Right ventricle myocardium inferior (tissue), 1 donor: ENCODE data around the gene TMEM40. TPM values are rescaled to one million over a fixed set of nuclear protein-coding genes. Genes with fewer than 3 reads are reported as not detected.
"Not testable (repeated sequence)": the region's sequence is repeated elsewhere in the genome, so short reads cannot be mapped to it uniquely, and the experiment has no call there.

ENCODE experiments used
- ATAC-seq: fragments of 200-7000 bp; cut with Tn5 transposase; one replicate; pipeline ENCODE4 v1.9.1; 2020; ENCODE audit warnings: mild to moderate bottlenecking, moderate library complexity
- DNase-seq: peaks from one replicate; pipeline ENCODE4 v3.0.0; 2021; ENCODE audit errors: missing footprints
- intact Hi-C: fragments of 100-400 bp; cut with DNase I; formaldehyde crosslinking; loops from one replicate; pipeline ENCODE4 v1.11.0; 2022
- total RNA-seq: library from RNA; stranded (reverse); fragmentation: NEBNext Ultra II Directional; extraction: Animal tissue kit (Norgen Biotek cat#: 25700); gene quantifications from one replicate; pipeline ENCODE4 v1.2.1, GENCODE V29; 2021
- donor health status: DM: no; HTN: yes; CAD: no; lungs with severe emphysema.

TMEM40 gene
- total RNA-seq, 1 donor from 2014 or later: 4.2 TPM

GRCh38 chr3:12782172-12782815 is 23.2 kb upstream of the TMEM40 start:
- peak; percentile 28 for ATAC-seq

GRCh38 chr3:12780751-12781150 is 21.7 kb upstream of the TMEM40 start:
- ATAC-seq: no peak
- intact Hi-C loops: no loop called here
- no peak for DNase-seq

More at GRCh38 chr3:12782172-12782815, 23.2 kb upstream of the TMEM40 start:
- intact Hi-C loops: no loop called here
- no peak for DNase-seq

- DNase-seq (no peak), ATAC-seq (no peak)
- intact Hi-C loops: no loop called here
These were observed 18.1 kb upstream of the TMEM40 start for GRCh38 chr3:12777171-12777570.

- ATAC-seq, DNase-seq, intact Hi-C loops: not testable (repeated sequence)
These were observed 16.9 kb upstream of the TMEM40 start for GRCh38 chr3:12775970-12776369.

GRCh38 chr3:12775226-12775625 is 16.2 kb upstream of the TMEM40 start:
- DNase-seq: no peak
- no peak for ATAC-seq
- intact Hi-C loops: no loop called here

- no peak for DNase-seq
- no peak for ATAC-seq
- intact Hi-C loops: no loop called here
These were observed 15.6 kb upstream of the TMEM40 start for GRCh38 chr3:12774619-12775018.

- DNase-seq: no peak
- no peak for ATAC-seq
- intact Hi-C loops: no loop called here
These were observed 14.6 kb upstream of the TMEM40 start for GRCh38 chr3:12773710-12774086.

- intact Hi-C loops: no loop called here
- ATAC-seq (no peak), DNase-seq (no peak)
These were observed 14.1 kb upstream of the TMEM40 start for GRCh38 chr3:12773030-12773709.

- ATAC-seq (no peak), DNase-seq (no peak)
- intact Hi-C loops: no loop called here
These were observed 13.4 kb upstream of the TMEM40 start for GRCh38 chr3:12772462-12772861.

- no peak for DNase-seq
- intact Hi-C loops: no loop called here
- ATAC-seq: no peak
These were observed 12.2 kb upstream of the TMEM40 start for GRCh38 chr3:12771236-12771635.

GRCh38 chr3:12769761-12770160 is 10.7 kb upstream of the TMEM40 start:
- DNase-seq (no peak), ATAC-seq (no peak)
- intact Hi-C loops: loop anchor here (5.0 kb wide), 1 partner anchor 62 kb away; no protein-coding TSS in a partner anchor

GRCh38 chr3:12768579-12769527 is 9.8 kb upstream of the TMEM40 start:
- DNase-seq (no peak), ATAC-seq (peak; percentile 37)
- intact Hi-C loops: loop anchor here (5.0 kb wide), 1 partner anchor 62 kb away; no protein-coding TSS in a partner anchor

GRCh38 chr3:12766541-12766940 is 7.5 kb upstream of the TMEM40 start:
- intact Hi-C loops: loop anchor here (5.0 kb wide), 1 partner anchor 59 kb away; no protein-coding TSS in a partner anchor
- ATAC-seq (no peak), DNase-seq (no peak)

GRCh38 chr3:12764171-12764776 is 5.2 kb upstream of the TMEM40 start:
- DNase-seq (no peak), ATAC-seq (no peak)
- intact Hi-C loops: no loop called here

GRCh38 chr3:12759693-12760565 is 870 bp upstream of the TMEM40 start:
- intact Hi-C loops: loop anchor here (5.0 kb wide), 1 partner anchor 38 kb away; no protein-coding TSS in a partner anchor
- no peak for ATAC-seq
- DNase-seq: no peak

- peak; percentile 74 for DNase-seq
- ATAC-seq: peak; percentile 66
- intact Hi-C loops: loop anchor here (5.0 kb wide), 1 partner anchor 36 kb away; no protein-coding TSS in a partner anchor
These were observed 856 bp downstream of the TMEM40 start for GRCh38 chr3:12758025-12758781.

GRCh38 chr3:12756635-12757034 is 2.4 kb downstream of the TMEM40 start:
- ATAC-seq (no peak), DNase-seq (no peak)
- intact Hi-C loops: loop anchor here (5.0 kb wide), 1 partner anchor 34 kb away; no protein-coding TSS in a partner anchor
